Measurements from ENCODE around the gene SMIM13. TPM values are rescaled to one million over a fixed set of nuclear protein-coding genes. Genes with fewer than 3 reads are reported as not detected.

The SMIM13 gene
- total RNA-seq, 1 donor from 2014 or later = 24.2 TPM

DNA sequence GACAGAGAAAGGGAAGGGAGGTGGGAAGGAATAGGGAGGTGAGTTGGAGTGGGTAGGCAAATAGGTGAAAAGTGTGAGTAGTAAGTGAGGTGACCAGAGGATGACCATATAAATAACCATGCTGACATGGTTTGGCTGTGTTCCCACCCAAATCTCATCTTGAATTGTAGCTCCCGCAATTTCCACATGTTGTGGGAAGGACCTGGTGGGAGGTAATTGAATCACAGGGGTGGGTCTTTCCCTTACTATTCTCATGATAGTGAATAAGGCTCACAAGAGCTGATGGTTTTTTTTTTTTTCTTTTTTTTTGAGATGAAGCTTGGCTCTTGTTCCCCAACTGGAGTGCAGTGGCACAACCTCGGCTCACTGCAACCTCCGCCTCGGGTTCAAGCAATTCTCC, 21.5 kb upstream of the SMIM13 start:
- Mint-ChIP-seq H3K27me3 (ENCODE audit: low read depth, unreplicated experiment) (peaks cover 2% of the 10 kb centered on the region), H3K36me3 (ENCODE audit: low read depth, unreplicated experiment) (no peaks in the 10 kb centered on the region)

DNA sequence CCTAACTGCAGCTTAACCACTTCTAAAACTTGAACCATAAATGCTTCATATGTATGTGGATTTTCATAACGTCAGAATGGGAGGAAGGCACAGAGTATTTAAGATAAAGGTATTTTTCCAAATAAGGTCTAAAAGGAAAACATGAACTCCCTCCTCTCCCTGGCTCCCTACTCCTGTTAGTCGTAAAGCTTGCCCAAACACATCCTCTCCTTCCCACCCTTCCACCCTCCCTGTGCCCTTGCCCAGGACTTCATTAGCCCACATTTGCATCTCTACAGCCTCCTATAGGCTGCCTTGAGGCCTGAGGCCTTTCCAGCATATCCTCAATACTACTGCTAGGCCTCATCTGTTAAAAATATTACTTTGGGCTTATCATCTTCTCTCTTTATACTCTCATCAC, 17.1 kb upstream of the SMIM13 start:
- H3K79me2 ChIP-seq (ENCODE audit: insufficient read depth, low read length) = no peaks in the 10 kb centered on the region
- H3K4me3 ChIP-seq (ENCODE audit: insufficient read depth, low read depth, low read length) = no peak overlapping the region
- H3K27ac ChIP-seq (ENCODE audit: low read depth, low read length) = no peak overlapping the region
- no peak overlapping the region for H3K9ac ChIP-seq (ENCODE audit: low read length)
- H3K4me1 ChIP-seq (ENCODE audit: insufficient read depth, low read length) = no peaks in the 10 kb centered on the region
- Mint-ChIP-seq H3K27me3 (ENCODE audit: low read depth, unreplicated experiment) (no peaks in the 10 kb centered on the region), H3K4me1 (ENCODE audit: low read depth, unreplicated experiment) (peaks cover 4% of the 10 kb centered on the region), H3K9me3 (ENCODE audit: unreplicated experiment) (no peaks in the 10 kb centered on the region), H3K27ac (ENCODE audit: unreplicated experiment) (no peak overlapping the region), H3K4me3 (ENCODE audit: unreplicated experiment) (no peak overlapping the region), H3K36me3 (ENCODE audit: low read depth, unreplicated experiment) (no peaks in the 10 kb centered on the region)
- no peaks in the 10 kb centered on the region for H3K9me3 ChIP-seq (ENCODE audit: insufficient read depth, low read depth, low read length)
- no peaks in the 10 kb centered on the region for H3K27me3 ChIP-seq (ENCODE audit: insufficient read depth, low read length)
- FAIRE-seq (no peak), DNase-seq (ENCODE audit: low read depth) (no peak)
- H3K4me2 ChIP-seq (ENCODE audit: low read length) = no peak overlapping the region
- H2AFZ ChIP-seq (ENCODE audit: low read depth, low read length) = no peak overlapping the region
- no peaks in the 10 kb centered on the region for H3K36me3 ChIP-seq (ENCODE audit: insufficient read depth, low read length)
- TF ChIP-seq EZH2 (IDR thresholded peaks at IDR 0.05; ENCODE audit: insufficient read depth, low read length) = no peak
- TF ChIP-seq, protein P1, sequence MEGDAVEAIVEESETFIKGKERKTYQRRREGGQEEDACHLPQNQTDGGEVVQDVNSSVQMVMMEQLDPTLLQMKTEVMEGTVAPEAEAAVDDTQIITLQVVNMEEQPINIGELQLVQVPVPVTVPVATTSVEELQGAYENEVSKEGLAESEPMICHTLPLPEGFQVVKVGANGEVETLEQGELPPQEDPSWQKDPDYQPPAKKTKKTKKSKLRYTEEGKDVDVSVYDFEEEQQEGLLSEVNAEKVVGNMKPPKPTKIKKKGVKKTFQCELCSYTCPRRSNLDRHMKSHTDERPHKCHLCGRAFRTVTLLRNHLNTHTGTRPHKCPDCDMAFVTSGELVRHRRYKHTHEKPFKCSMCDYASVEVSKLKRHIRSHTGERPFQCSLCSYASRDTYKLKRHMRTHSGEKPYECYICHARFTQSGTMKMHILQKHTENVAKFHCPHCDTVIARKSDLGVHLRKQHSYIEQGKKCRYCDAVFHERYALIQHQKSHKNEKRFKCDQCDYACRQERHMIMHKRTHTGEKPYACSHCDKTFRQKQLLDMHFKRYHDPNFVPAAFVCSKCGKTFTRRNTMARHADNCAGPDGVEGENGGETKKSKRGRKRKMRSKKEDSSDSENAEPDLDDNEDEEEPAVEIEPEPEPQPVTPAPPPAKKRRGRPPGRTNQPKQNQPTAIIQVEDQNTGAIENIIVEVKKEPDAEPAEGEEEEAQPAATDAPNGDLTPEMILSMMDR (IDR thresholded peaks at IDR 0.05; ENCODE audit: insufficient read depth, low read depth, low read length) = no peak
- no peaks in the 10 kb centered on the region for H4K20me1 ChIP-seq (ENCODE audit: insufficient read depth, low read length)

More for the DNA sequence above, 21.5 kb upstream of the SMIM13 start:
- Histone ChIP-seq H3K36me3 (ENCODE audit: insufficient read depth, low read length) (no peaks in the 10 kb centered on the region), H3K9ac (ENCODE audit: low read length) (no peak overlapping the region), H3K4me1 (ENCODE audit: insufficient read depth, low read length) (no peaks in the 10 kb centered on the region), H3K4me2 (ENCODE audit: low read length) (no peak overlapping the region), H4K20me1 (ENCODE audit: insufficient read depth, low read length) (no peaks in the 10 kb centered on the region), H3K27ac (ENCODE audit: low read depth, low read length) (no peak overlapping the region), H3K4me3 (ENCODE audit: insufficient read depth, low read depth, low read length) (no peak overlapping the region), H3K27me3 (ENCODE audit: insufficient read depth, low read length) (no peaks in the 10 kb centered on the region), H3K79me2 (ENCODE audit: insufficient read depth, low read length) (no peaks in the 10 kb centered on the region), H2AFZ (ENCODE audit: low read depth, low read length) (no peak overlapping the region), H3K9me3 (ENCODE audit: insufficient read depth, low read depth, low read length) (no peaks in the 10 kb centered on the region)
- H3K4me3 Mint-ChIP-seq (ENCODE audit: unreplicated experiment) = no peak overlapping the region
- FAIRE-seq (no peak), DNase-seq (ENCODE audit: low read depth) (no peak)
- no peak overlapping the region for H3K27ac Mint-ChIP-seq (ENCODE audit: unreplicated experiment)
- TF ChIP-seq EZH2 (IDR thresholded peaks at IDR 0.05; ENCODE audit: insufficient read depth, low read length) = no peak
- TF ChIP-seq, protein P1 (IDR thresholded peaks at IDR 0.05; ENCODE audit: insufficient read depth, low read depth, low read length) = no peak
- no peaks in the 10 kb centered on the region for H3K9me3 Mint-ChIP-seq (ENCODE audit: unreplicated experiment)
- H3K4me1 Mint-ChIP-seq (ENCODE audit: low read depth, unreplicated experiment) = peaks cover 10% of the 10 kb centered on the region

DNA sequence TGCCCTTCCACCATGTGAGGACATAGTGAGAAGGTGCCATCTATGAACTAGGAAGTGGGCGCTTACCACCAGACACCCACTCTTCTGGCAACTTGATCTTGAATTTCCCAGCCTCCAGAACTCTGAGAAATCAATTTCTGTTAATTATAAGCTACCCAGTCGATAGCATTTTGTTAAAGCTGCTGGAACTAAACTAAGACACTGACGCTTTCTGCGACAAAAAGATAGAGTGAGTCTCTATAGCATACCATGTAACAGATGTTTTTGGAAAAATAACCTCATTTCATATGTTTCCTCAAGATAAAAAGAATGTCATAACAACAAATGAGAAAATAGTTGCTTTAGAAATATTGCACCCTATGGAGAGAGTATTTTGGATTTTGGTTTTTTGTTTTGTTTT, 15.4 kb upstream of the SMIM13 start:
- no peak overlapping the region for H3K4me3 Mint-ChIP-seq (ENCODE audit: unreplicated experiment)
- Histone ChIP-seq H3K4me1 (ENCODE audit: insufficient read depth, low read length) (no peaks in the 10 kb centered on the region), H3K9ac (ENCODE audit: low read length) (no peak overlapping the region), H3K36me3 (ENCODE audit: insufficient read depth, low read length) (no peaks in the 10 kb centered on the region), H3K4me2 (ENCODE audit: low read length) (no peak overlapping the region), H3K9me3 (ENCODE audit: insufficient read depth, low read depth, low read length) (no peaks in the 10 kb centered on the region), H3K27me3 (ENCODE audit: insufficient read depth, low read length) (no peaks in the 10 kb centered on the region), H4K20me1 (ENCODE audit: insufficient read depth, low read length) (no peaks in the 10 kb centered on the region), H2AFZ (ENCODE audit: low read depth, low read length) (no peak overlapping the region), H3K4me3 (ENCODE audit: insufficient read depth, low read depth, low read length) (no peak overlapping the region), H3K79me2 (ENCODE audit: insufficient read depth, low read length) (no peaks in the 10 kb centered on the region), H3K27ac (ENCODE audit: low read depth, low read length) (no peak overlapping the region)
- no peaks in the 10 kb centered on the region for H3K9me3 Mint-ChIP-seq (ENCODE audit: unreplicated experiment)
- peaks cover 3% of the 10 kb centered on the region for H3K4me1 Mint-ChIP-seq (ENCODE audit: low read depth, unreplicated experiment)
- H3K27ac Mint-ChIP-seq (ENCODE audit: unreplicated experiment) = no peak overlapping the region
- FAIRE-seq = no peak
- H3K36me3 Mint-ChIP-seq (ENCODE audit: low read depth, unreplicated experiment) = no peaks in the 10 kb centered on the region
- no peaks in the 10 kb centered on the region for H3K27me3 Mint-ChIP-seq (ENCODE audit: low read depth, unreplicated experiment)
- no peak for DNase-seq (ENCODE audit: low read depth)
- TF ChIP-seq, protein P1 (IDR thresholded peaks at IDR 0.05; ENCODE audit: insufficient read depth, low read depth, low read length) = no peak
- TF ChIP-seq EZH2 (IDR thresholded peaks at IDR 0.05; ENCODE audit: insufficient read depth, low read length) = no peak
